Keratinocyte (primary cell): ENCODE results near the gene REELD1. TPM values are rescaled to one million over a fixed set of nuclear protein-coding genes. Genes with fewer than 3 reads are reported as not detected.

Experiments used
- DNase-seq: peaks from one replicate; pipeline ENCODE4 v3.0.0-alpha.2; 2011; ENCODE audit warnings: low read depth, missing footprints, low spot score
- FAIRE-seq: peaks from 2 replicates; lab custom pipeline; 2011; peaks lifted over from hg19 to GRCh38; lab: Jason Lieb, UNC
- H2AFZ ChIP-seq: 2 replicates; pipeline ENCODE4 v1.6.0; 2012; ENCODE audit warnings: low read length, control low read depth, inconsistent platforms; ENCODE audit not compliant: control insufficient read depth
- H3K27ac ChIP-seq: 2 replicates; pipeline ENCODE4 v1.5.1; 2011; ENCODE audit warnings: low read length; ENCODE audit not compliant: control insufficient read depth, insufficient read depth
- H3K27me3 ChIP-seq: 3 replicates; pipeline ENCODE4 v1.6.0; 2011; ENCODE audit warnings: low read length; ENCODE audit not compliant: control insufficient read depth, insufficient read depth; ENCODE audit errors: extremely low read depth
- H3K36me3 ChIP-seq, 2 experiments: 2 replicates in 1 of 2; 3 replicates in 1 of 2; pipeline ENCODE4 v1.5.1; 2011; ENCODE audit warnings: low read length in 2 of 2, mild to moderate bottlenecking in 1 of 2; ENCODE audit not compliant: control insufficient read depth in 2 of 2, insufficient read depth in 2 of 2; ENCODE audit errors: extremely low read depth in 1 of 2
- H3K4me1 ChIP-seq: 3 replicates; pipeline ENCODE4 v1.5.1; 2011; ENCODE audit warnings: low read length; ENCODE audit not compliant: control insufficient read depth, insufficient read depth; ENCODE audit errors: extremely low read depth
- H3K4me2 ChIP-seq: 3 replicates; pipeline ENCODE4 v1.6.0; 2011; ENCODE audit warnings: low read depth, low read length; ENCODE audit not compliant: control insufficient read depth, insufficient read depth; ENCODE audit errors: extremely low read depth
- H3K4me3 ChIP-seq, 3 experiments: fragments of 200-600 bp in 1 of 3; sonication (generic) in 1 of 3; 2 replicates in 2 of 3; 3 replicates in 1 of 3; pipeline ENCODE4 v1.5.1; 2011 to 2016; ENCODE audit warnings: low read length in 3 of 3, mild to moderate bottlenecking in 3 of 3, control low read depth in 2 of 3, inconsistent platforms in 1 of 3, low read depth in 1 of 3, mixed read lengths in 1 of 3, mixed run types in 1 of 3, moderate library complexity in 1 of 3; ENCODE audit not compliant: control insufficient read depth in 2 of 3, insufficient read depth in 2 of 3; ENCODE audit errors: extremely low read depth in 1 of 3
- H3K79me2 ChIP-seq: 2 replicates; pipeline ENCODE4 v1.6.0; 2012; ENCODE audit warnings: low read length; ENCODE audit not compliant: control insufficient read depth, insufficient read depth
- H3K9ac ChIP-seq: 3 replicates; pipeline ENCODE4 v1.6.0; 2011; ENCODE audit warnings: low read length; ENCODE audit not compliant: control insufficient read depth, insufficient read depth; ENCODE audit errors: extremely low read depth
- H3K9me1 ChIP-seq: 3 replicates; pipeline ENCODE4 v1.6.0; 2011; ENCODE audit warnings: low read length; ENCODE audit not compliant: control insufficient read depth, insufficient read depth; ENCODE audit errors: extremely low read depth
- H3K9me3 ChIP-seq: 2 replicates; pipeline ENCODE4 v1.5.1; 2012; ENCODE audit warnings: low read depth, low read length; ENCODE audit not compliant: control insufficient read depth
- H4K20me1 ChIP-seq: 3 replicates; pipeline ENCODE4 v1.6.0; 2011; ENCODE audit warnings: low read length; ENCODE audit not compliant: control insufficient read depth, insufficient read depth; ENCODE audit errors: extremely low read depth
- CTCF ChIP-seq, 3 experiments: IDR thresholded peaks in 1 of 3; conservative IDR thresholded peaks in 1 of 3; optimal IDR thresholded peaks in 1 of 3; 2 replicates in 2 of 3; 3 replicates in 1 of 3; pipeline versions ENCODE3 to v1.5.1; 2011; ENCODE audit warnings: low read length in 3 of 3, mild to moderate bottlenecking in 3 of 3, moderate library complexity in 2 of 3, control low read depth in 1 of 3, inconsistent platforms in 1 of 3; ENCODE audit not compliant: insufficient read depth in 2 of 3; ENCODE audit errors: extremely low read depth in 1 of 3
- EZH2 ChIP-seq: IDR thresholded peaks from one replicate; pipeline ENCODE4 v1.6.1; 2012; ENCODE audit warnings: inconsistent platforms, mild to moderate bottlenecking, low read length, moderate library complexity
- dilution Hi-C: fragments of 300-500 bp; cut with MboI; formaldehyde crosslinking; loops from one replicate; pipeline ENCODE4 v1.7.0; 2020; ENCODE audit warnings: low sequenced_read_pairs; ENCODE audit not compliant: extremely low pct_ligation_motif_present
- polyA plus RNA-seq, 5 experiments: library from polyadenylated mRNA; depleted of rRNA in 3 of 5; stranded (reverse) in 3 of 5; stranded (forward) in 1 of 5; unstranded in 1 of 5; fragments of >200 nt; gene quantifications; 1 replicate in 1 of 5; 2 replicates in 3 of 5; 3 replicates in 1 of 5; pipeline versions ENCODE4 v1.2.1 to v1.2.3, GENCODE V29; 2011 to 2012; ENCODE audit warnings: missing spikeins in 2 of 5, low read depth in 1 of 5, low replicate concordance in 1 of 5

Gene REELD1
- polyA plus RNA-seq, 1 donor (not counting 4 experiments of a cell fraction or from before 2014, with no cell fraction given): not detected

GRCh38 chr4:146210890-146211289, 3.4 kb upstream of the REELD1 start:
- no peaks in the 10 kb centered on the region for H3K79me2 ChIP-seq
- H3K27ac ChIP-seq: no peak overlapping the region
- H4K20me1 ChIP-seq: no peaks in the 10 kb centered on the region
- H3K4me1 ChIP-seq: no peaks in the 10 kb centered on the region
- no peak overlapping the region for H3K4me2 ChIP-seq
- DNase-seq: no peak
- H2AFZ ChIP-seq: no peak overlapping the region
- H3K4me3 ChIP-seq: no peak overlapping the region
- no peaks in the 10 kb centered on the region for H3K9me3 ChIP-seq
- no peaks in the 10 kb centered on the region for H3K27me3 ChIP-seq
- TF ChIP-seq CTCF (optimal IDR thresholded peaks at IDR 0.05 in 1 of 3, IDR thresholded peaks at IDR 0.05 in 1 of 3, conservative IDR thresholded peaks at IDR 0.05 in 1 of 3; ENCODE audit: extremely low read depth in 1 of 3, insufficient read depth in 2 of 3, low read length in 3 of 3) (no peak), EZH2 (no peak)
- H3K9ac ChIP-seq: no peak overlapping the region
- no peaks in the 10 kb centered on the region for H3K36me3 ChIP-seq
- no peak for FAIRE-seq
- dilution Hi-C loops: no loop called here
- no peaks in the 10 kb centered on the region for H3K9me1 ChIP-seq

- Histone ChIP-seq H3K9ac (no peak overlapping the region), H3K9me1 (no peaks in the 10 kb centered on the region), H3K4me1 (no peaks in the 10 kb centered on the region), H3K4me3 (no peak overlapping the region), H3K79me2 (no peaks in the 10 kb centered on the region), H4K20me1 (no peaks in the 10 kb centered on the region), H3K4me2 (no peak overlapping the region), H3K27ac (no peak overlapping the region), H2AFZ (no peak overlapping the region), H3K36me3 (no peaks in the 10 kb centered on the region), H3K9me3 (no peaks in the 10 kb centered on the region), H3K27me3 (no peaks in the 10 kb centered on the region)
- no peak for TF ChIP-seq CTCF (optimal IDR thresholded peaks at IDR 0.05 in 1 of 3, IDR thresholded peaks at IDR 0.05 in 1 of 3, conservative IDR thresholded peaks at IDR 0.05 in 1 of 3; ENCODE audit: extremely low read depth in 1 of 3, insufficient read depth in 2 of 3, low read length in 3 of 3)
- no peak for TF ChIP-seq EZH2
- dilution Hi-C loops: no loop called here
- FAIRE-seq (no peak), DNase-seq (no peak)
Measured at GRCh38 chr4:146211440-146211839, 2.9 kb upstream of the REELD1 start.
